Right atrium auricular region (tissue), 2 donors: ENCODE data around the gene DKK3. TPM values are rescaled to one million over a fixed set of nuclear protein-coding genes. Genes with fewer than 3 reads are reported as not detected.

Experiments
- DNase-seq: peaks from one replicate; pipeline ENCODE4 v3.0.0-alpha.2; 2019; ENCODE audit warnings: low spot score
- H3K27ac ChIP-seq, 2 donors: fragments of 200-600 bp; sonication (generic); 1 replicate in 1 of 2; 2 replicates in 1 of 2; pipeline ENCODE4 v1.5.1; 2016 to 2019
- H3K27me3 ChIP-seq, 2 donors: fragments of 200-600 bp; sonication (generic); one replicate each; pipeline versions ENCODE4 v1.5.1 to v1.6.0; 2017 to 2019
- H3K36me3 ChIP-seq: fragments of 200-600 bp; sonication (generic); one replicate; pipeline ENCODE4 v1.5.1; 2016
- H3K4me1 ChIP-seq, 2 donors: fragments of 200-600 bp; sonication (generic); one replicate each; pipeline versions ENCODE4 v1.5.1 to v1.6.0; 2017 to 2019
- H3K4me3 ChIP-seq, 2 donors: fragments of 200-600 bp; sonication (generic); 1 replicate in 1 of 2; 2 replicates in 1 of 2; pipeline ENCODE4 v1.5.1; 2017 to 2019; ENCODE audit warnings: mild to moderate bottlenecking in 1 of 2, moderate library complexity in 1 of 2
- H3K9me3 ChIP-seq, 2 donors: fragments of 200-600 bp; sonication (generic); one replicate each; pipeline ENCODE4 v1.5.1; 2019
- CTCF ChIP-seq, 2 donors: fragments of 200-600 bp; sonication (generic); IDR thresholded peaks; one replicate each; pipeline ENCODE4 v1.5.1; 2019; ENCODE audit warnings: antibody characterized with exemption in 2 of 2
- total RNA-seq, 2 donors: library from RNA; depleted of rRNA; stranded (reverse); fragments of >200 nt; gene quantifications; one replicate each; pipeline ENCODE4 v1.1.0, GENCODE V29; 2016

DKK3 gene
- total RNA-seq, 2 donors from 2014 or later, result 2,934 to 5,316 TPM

- peak overlapping the region; percentile 84 to 93 for H3K27ac ChIP-seq
- DNase-seq, result no peak
- no peak overlapping the region for H3K4me3 ChIP-seq
- H3K36me3 ChIP-seq, result peaks cover 16% of the 10 kb centered on the region
- H3K27me3 ChIP-seq, result no peaks in the 10 kb centered on the region
- H3K4me1 ChIP-seq, result peaks cover 0 to 94% of the 10 kb centered on the region in 2 donors
- no peaks in the 10 kb centered on the region for H3K9me3 ChIP-seq
- TF ChIP-seq CTCF (IDR thresholded peaks at IDR 0.05), result no peak
Observed at GRCh38 chr11:11985954-11986949, 22.2 kb downstream of the DKK3 start.

- Histone ChIP-seq H3K4me1 (peaks cover 0 to 96% of the 10 kb centered on the region in 2 donors), H3K4me3 (no peak overlapping the region), H3K36me3 (peaks cover 8% of the 10 kb centered on the region), H3K27me3 (no peaks in the 10 kb centered on the region), H3K9me3 (no peaks in the 10 kb centered on the region), H3K27ac (peak overlapping the region; percentile 84 to 93)
- no peak for TF ChIP-seq CTCF (IDR thresholded peaks at IDR 0.05)
- DNase-seq, result no peak
Observed at GRCh38 chr11:11985016-11985715, 23.3 kb downstream of the DKK3 start.

GRCh38 chr11:11984563-11984962 lies 23.9 kb downstream of the DKK3 start:
- peak overlapping the region; percentile 84 to 93 for H3K27ac ChIP-seq
- H3K27me3 ChIP-seq, result no peaks in the 10 kb centered on the region
- DNase-seq, result no peak
- peaks cover 0 to 96% of the 10 kb centered on the region in 2 donors for H3K4me1 ChIP-seq
- peaks cover 8% of the 10 kb centered on the region for H3K36me3 ChIP-seq
- no peaks in the 10 kb centered on the region for H3K9me3 ChIP-seq
- no peak for TF ChIP-seq CTCF (IDR thresholded peaks at IDR 0.05)
- H3K4me3 ChIP-seq, result no peak overlapping the region

GRCh38 chr11:11983427-11983826 lies 25.0 kb downstream of the DKK3 start:
- Histone ChIP-seq H3K9me3 (no peaks in the 10 kb centered on the region), H3K4me3 (no peak overlapping the region), H3K36me3 (peaks cover 8% of the 10 kb centered on the region), H3K27me3 (no peaks in the 10 kb centered on the region), H3K27ac (peak overlapping the region; percentile 84 to 93), H3K4me1 (peaks cover 0 to 97% of the 10 kb centered on the region in 2 donors)
- no peak for DNase-seq
- TF ChIP-seq CTCF (IDR thresholded peaks at IDR 0.05), result no peak

GRCh38 chr11:11982975-11983374 lies 25.5 kb downstream of the DKK3 start:
- H3K27me3 ChIP-seq, result no peaks in the 10 kb centered on the region
- H3K9me3 ChIP-seq, result no peaks in the 10 kb centered on the region
- H3K36me3 ChIP-seq, result peaks cover 8% of the 10 kb centered on the region
- no peak for DNase-seq
- H3K4me1 ChIP-seq, result peaks cover 0 to 97% of the 10 kb centered on the region in 2 donors
- H3K27ac ChIP-seq, result peak overlapping the region; percentile 84 to 93
- TF ChIP-seq CTCF (IDR thresholded peaks at IDR 0.05), result no peak
- H3K4me3 ChIP-seq, result no peak overlapping the region
